OCI-LY3 (cell line): ENCODE results near the gene OSTM1.

ENCODE experiments used
- EZH2phosphoT487 ChIP-seq: fragments of 200-600 bp; shearing (Covaris generic); IDR thresholded peaks from 2 replicates; pipeline ENCODE4 v1.6.1; 2018; ENCODE audit warnings: antibody characterized with exemption, mixed run types, low read depth
- TF ChIP-seq, protein P1 (sequence below): fragments of 200-600, 300-600 bp; sonication (generic); IDR thresholded peaks from 2 replicates; pipeline ENCODE4 v1.5.1; 2014; ENCODE audit warnings: antibody characterized with exemption, low read length, low read depth

DNA sequence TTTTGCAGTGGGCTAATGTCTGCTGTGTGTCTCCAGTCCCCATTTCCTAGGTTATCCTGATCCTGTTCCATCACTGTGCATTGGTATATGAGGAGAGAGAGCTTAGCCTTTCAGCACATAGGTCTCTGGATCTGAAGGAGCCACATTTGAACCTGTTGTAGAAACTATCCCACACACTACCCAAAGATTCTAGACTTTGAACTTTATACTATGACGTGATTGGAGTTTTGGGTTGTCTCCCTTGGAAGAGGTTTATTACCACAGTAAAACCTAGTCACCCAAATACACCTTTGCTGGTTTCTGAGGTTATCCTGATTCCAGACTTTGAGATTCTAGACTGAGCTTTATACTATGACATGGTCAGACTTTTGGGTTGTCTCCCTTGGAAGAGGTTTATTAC, 8.0 kb upstream of the OSTM1 start:
- TF ChIP-seq, protein P1, sequence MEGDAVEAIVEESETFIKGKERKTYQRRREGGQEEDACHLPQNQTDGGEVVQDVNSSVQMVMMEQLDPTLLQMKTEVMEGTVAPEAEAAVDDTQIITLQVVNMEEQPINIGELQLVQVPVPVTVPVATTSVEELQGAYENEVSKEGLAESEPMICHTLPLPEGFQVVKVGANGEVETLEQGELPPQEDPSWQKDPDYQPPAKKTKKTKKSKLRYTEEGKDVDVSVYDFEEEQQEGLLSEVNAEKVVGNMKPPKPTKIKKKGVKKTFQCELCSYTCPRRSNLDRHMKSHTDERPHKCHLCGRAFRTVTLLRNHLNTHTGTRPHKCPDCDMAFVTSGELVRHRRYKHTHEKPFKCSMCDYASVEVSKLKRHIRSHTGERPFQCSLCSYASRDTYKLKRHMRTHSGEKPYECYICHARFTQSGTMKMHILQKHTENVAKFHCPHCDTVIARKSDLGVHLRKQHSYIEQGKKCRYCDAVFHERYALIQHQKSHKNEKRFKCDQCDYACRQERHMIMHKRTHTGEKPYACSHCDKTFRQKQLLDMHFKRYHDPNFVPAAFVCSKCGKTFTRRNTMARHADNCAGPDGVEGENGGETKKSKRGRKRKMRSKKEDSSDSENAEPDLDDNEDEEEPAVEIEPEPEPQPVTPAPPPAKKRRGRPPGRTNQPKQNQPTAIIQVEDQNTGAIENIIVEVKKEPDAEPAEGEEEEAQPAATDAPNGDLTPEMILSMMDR, result no peak
- no peak for TF ChIP-seq EZH2phosphoT487
